ENCODE data around the gene CARMIL1. TPM values are rescaled to one million over a fixed set of nuclear protein-coding genes. Genes with fewer than 3 reads are reported as not detected.

CARMIL1 gene
- polyA plus RNA-seq, 4 donors: 94.1 to 107 (median 100) TPM

- no peak for DNase-seq (ENCODE audit: low read depth in 4 of 4, low spot score in 2 of 4)
Observed at GRCh38 chr6:25306379-25306778, 27.2 kb downstream of the CARMIL1 start.

GRCh38 chr6:25307805-25308494, 28.8 kb downstream of the CARMIL1 start:
- no peak for DNase-seq (ENCODE audit: low read depth in 4 of 4, low spot score in 2 of 4)

DNA sequence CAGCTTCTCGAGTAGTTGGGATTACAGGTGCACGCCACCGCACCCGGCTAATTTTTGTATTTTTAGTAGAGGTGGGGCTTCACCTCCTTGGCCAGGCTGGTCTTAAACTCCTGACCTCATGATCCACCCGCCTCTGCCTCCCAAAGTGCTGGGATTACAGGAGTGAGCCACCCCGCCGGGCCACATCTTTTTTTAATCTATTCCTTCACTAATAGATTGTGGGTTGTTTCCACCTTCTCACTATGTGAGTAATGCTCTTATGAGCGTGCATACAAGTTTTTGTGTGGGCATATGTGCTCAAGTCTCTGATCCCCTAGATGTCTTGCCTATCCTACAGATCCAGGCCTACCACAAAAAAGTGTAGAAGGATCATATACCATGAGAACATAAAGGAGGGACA, 30.7 kb downstream of the CARMIL1 start:
- DNase-seq (ENCODE audit: low read depth in 4 of 4, low spot score in 2 of 4): no peak

DNA sequence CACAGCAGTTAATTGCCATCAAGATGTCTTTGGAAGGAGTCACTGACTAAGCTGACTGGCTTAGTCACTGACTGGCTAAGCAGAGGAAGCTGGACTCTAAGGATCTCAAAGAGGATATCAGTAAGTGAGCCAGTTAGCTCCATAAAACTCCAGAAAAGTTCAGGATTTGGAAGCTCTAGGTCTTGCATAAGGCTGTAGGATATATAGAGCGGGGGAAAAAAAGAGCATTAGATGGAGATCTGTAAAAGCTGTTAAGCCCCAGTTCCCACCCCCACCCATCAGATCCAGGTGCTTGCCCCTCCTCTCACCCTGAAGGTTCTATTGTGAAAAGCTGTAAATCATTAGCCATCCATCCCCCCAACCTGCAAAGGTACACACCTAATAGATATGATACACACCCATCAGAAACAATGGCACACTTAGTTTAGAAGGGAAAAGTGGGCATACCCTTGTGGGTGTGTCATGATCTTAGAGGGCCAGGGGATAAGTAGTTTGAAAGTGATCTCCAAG, 32.2 kb downstream of the CARMIL1 start:
- no peak for DNase-seq (ENCODE audit: low read depth in 4 of 4, low spot score in 2 of 4)

- no peak for DNase-seq (ENCODE audit: low read depth in 4 of 4, low spot score in 2 of 4)
Observed at GRCh38 chr6:25312034-25312620, 33.0 kb downstream of the CARMIL1 start.

DNA sequence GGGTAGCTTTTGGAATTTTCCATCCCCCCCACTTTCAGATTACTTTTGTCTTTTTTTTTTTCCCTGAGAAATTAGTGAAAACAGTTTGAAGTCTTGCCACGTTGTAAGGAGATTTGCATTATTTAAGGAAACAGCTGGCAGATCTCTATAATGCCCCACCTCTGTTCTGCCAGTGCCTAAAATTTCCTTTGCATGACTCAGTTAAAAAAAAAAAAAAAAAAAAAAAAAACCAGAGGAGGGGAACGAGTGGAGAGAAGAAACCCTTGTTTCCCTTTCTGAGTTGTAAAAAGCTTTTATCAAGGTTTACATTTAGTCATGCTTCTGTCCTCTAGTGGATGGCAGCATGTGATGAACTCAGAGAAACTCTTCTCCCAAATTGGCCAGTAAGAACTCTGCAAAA, 33.5 kb downstream of the CARMIL1 start:
- no peak for DNase-seq (ENCODE audit: low read depth in 4 of 4, low spot score in 2 of 4)

DNA sequence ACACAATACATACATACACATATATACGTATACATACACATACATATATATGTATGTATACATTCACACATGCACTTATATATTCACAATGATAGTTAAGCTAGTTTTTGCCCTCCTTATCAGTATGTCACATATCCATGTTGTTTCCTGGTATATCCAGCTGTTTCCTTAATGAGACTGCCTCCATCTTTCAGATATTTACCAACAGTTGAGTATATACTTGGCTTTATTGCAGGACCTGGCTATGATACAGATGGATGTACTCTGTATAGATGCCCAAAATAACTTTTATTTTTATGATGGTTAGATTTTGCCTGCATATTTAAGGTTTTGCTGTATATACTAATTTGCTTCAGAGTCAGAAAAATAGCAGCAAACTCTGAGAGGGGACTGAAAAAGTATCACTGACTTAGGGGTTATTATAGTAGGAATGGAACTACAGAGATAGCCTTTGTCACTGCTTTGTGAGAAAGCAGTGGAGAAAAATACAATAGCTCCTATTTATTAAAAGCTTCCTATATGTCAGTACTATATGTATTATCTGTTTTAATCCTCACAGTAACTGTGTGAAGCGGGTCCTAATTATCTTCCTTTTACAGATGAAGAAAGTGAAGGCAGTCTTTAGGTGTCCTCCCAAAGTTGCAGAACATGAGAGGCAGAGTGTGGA, 35.5 kb downstream of the CARMIL1 start:
- no peak for DNase-seq (ENCODE audit: low read depth in 4 of 4, low spot score in 2 of 4)

DNA sequence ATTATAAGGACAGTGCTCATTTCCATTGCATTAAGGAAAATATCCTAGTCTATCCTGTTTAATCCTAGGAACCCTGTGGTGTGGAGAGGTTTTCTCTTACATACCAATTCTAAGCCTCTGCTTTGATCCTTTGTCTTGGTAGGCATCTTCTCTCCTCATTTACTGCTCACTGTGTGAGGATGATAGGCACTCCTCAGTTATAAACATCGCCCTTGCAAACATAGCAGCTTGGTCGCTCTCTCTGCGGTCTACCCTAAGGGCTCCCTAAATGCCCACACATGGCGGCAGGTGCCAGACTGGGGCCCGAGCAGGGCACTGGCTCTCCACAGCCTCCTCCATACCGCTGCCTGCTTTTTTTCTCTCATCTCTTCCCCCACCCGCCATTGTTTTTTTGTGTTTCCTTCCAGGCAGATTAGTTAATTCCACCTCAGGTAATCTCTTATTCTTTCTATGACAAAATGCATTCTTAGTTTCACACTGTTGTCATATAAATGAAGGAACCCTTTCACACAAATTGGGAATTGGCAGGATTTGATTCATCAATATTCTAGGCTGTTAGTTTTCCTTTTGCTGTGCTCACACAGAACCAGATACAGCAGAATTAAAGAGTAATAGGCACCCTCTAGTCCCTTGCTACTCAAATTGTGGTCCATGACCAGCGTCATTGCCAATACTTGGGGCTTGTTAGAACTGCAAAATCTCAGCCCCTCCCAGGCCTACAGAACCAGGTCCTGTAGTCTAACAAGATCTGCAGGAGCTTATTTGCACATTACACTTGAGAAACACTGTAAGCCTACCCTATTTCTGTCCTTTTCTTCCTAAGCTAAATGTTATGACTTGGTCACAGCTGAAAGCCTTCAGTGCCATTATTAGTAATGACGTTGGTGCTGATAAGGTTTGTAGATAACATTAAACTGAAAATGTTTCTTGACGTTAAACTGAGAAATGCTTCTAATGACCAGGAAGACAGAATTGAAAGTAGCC, 36.3 kb downstream of the CARMIL1 start:
- no peak for DNase-seq (ENCODE audit: low read depth in 4 of 4, low spot score in 2 of 4)

DNA sequence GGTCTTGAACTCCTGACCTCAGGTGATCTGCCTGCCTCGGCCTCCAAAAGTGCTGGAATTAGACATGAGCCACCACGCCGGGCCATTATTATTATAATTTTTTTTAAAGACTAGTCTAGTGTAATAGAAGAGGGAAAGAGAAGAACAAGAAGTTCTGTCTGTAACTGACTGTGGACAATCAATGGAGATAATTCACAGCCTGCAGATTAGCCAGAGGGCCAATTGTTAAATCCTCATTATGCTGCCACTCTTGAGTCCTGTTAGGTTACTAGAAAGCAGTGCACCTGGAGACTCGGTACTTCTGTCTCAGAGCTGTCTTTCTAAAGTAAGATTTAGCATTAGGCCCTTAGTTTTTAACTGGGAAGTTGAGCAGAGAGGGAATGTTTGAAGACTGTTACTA, 37.5 kb downstream of the CARMIL1 start:
- no peak for DNase-seq (ENCODE audit: low read depth in 4 of 4, low spot score in 2 of 4)

DNA sequence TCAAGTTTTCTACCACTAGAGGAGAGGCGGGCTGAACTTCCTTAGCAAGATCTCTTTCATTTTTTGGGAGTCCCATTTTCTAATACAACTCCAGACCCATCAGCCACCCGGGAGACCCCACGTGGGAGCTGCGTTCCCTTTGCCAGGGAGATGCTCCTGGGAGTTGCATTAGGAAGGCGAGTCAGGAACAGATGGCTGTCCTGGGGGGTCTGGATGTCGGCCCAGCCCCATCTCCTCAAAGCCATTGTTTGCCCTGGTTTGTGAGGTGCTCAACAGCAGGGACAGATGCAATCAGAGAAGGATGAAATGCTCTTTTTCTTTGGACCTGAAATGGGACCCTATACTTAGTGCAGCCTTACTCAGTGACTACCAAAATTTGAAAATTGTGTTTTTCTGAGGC, 39.4 kb downstream of the CARMIL1 start:
- DNase-seq (ENCODE audit: low read depth in 4 of 4, low spot score in 2 of 4): no peak

DNA sequence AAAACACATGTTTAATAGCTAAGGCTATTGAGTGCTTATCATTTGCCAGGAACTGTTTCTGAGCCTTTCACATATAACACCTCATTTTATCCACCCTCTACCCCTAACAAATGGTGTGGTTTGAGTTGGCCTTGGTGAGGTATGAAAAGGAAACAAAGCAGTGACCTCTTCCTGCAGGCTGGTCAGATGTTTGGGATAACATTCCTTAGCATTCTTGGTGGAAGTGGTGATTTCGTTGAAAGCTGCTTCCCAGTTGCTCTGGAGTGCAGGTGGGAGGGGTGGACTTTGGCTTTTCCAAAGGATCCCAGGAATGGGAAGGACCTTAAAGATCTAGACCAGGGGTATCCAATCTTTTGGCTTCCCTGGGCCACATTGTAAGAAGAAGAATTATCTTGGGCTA, 41.3 kb downstream of the CARMIL1 start:
- no peak for DNase-seq (ENCODE audit: low read depth in 4 of 4, low spot score in 2 of 4)

DNA sequence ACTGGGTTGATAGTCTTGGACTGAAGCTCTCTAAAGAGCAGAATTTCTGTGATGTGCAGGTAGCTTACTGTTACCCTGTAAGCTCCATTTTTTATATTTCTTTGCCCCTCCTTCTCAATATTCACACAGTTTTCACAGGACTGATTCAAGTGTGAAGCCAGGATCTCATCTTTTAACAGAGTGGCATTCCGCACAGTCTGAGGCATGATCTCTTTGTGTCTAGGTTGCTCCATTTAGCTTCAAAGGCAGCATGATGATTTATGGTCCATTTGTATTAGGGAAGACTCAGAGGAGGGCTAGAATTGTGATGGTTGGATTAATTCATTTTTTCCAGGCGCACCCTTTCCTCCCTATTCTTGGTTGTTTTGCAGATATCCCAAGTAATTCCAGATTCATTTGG, 43.5 kb downstream of the CARMIL1 start:
- DNase-seq (ENCODE audit: low read depth in 4 of 4, low spot score in 2 of 4): no peak

- no peak for DNase-seq (ENCODE audit: low read depth in 4 of 4, low spot score in 2 of 4)
Observed at GRCh38 chr6:25324066-25324762, 45.0 kb downstream of the CARMIL1 start.

GRCh38 chr6:25326126-25326525, 47.0 kb downstream of the CARMIL1 start:
- no peak for DNase-seq (ENCODE audit: low read depth in 4 of 4, low spot score in 2 of 4)

- no peak for DNase-seq (ENCODE audit: low read depth in 4 of 4, low spot score in 2 of 4)
Observed at GRCh38 chr6:25326960-25327359, 47.8 kb downstream of the CARMIL1 start.

DNA sequence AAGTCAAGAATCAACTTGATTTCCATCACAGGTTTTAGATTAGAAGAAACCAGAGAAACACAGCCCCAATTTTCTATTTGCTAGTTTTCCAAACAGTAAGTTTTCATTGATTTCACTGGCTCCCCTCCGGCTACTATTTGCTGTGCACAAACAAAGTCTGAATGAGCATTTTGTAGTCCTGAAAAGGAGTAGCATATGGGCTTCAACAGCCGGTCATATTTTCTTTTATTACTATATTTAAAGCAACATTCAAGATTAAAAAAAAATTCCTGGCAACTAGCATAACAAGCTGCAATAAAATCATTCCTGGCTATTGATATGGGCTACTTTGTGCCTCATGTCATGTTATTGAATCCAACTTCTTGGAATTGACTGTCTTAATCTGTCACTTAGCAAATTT, 48.3 kb downstream of the CARMIL1 start:
- no peak for DNase-seq (ENCODE audit: low read depth in 4 of 4, low spot score in 2 of 4)

- no peak for DNase-seq (ENCODE audit: low read depth in 4 of 4, low spot score in 2 of 4)
Observed at GRCh38 chr6:25329161-25329817, 50.1 kb downstream of the CARMIL1 start.

DNA sequence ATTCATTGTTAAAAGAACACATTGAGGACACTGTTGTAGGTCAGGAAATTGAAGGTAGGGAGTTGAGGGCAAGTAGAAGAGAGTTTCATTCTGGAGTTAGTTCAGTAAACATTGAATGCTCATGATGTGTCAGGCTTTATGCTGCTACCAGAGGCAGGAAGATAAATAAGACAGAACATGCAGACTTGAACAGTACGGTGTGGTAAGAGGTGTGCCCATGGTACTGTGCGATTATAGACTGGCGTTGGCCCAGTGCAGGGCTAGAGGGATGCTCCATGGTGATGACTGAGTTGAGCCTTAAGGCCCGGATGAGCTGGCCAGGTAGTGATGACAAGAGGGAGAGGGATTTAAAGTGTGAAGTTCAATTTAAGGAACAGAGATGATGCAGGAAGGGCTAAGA, 50.8 kb downstream of the CARMIL1 start:
- DNase-seq (ENCODE audit: low read depth in 4 of 4, low spot score in 2 of 4): no peak

- DNase-seq (ENCODE audit: low read depth in 4 of 4, low spot score in 2 of 4): no peak
Observed at GRCh38 chr6:25330796-25331685, 51.9 kb downstream of the CARMIL1 start.
